K562 (cell line): ENCODE measurements around the gene RIPK4.

Source experiments
- BRCA1 ChIP-seq, 2 experiments: fragments of 450-650 bp in 1 of 2; sonication (generic) in 1 of 2; formaldehyde crosslinking in 1 of 2; IDR thresholded peaks; 2 replicates each; pipeline versions ENCODE4 v1.5.0 to v1.6.1; 2017 to 2020; ENCODE audit warnings: mild to moderate bottlenecking in 1 of 2, missing genetic modification reagents in 1 of 2
- CTCF ChIP-seq, 3 experiments: IDR thresholded peaks in 2 of 3; conservative IDR thresholded peaks in 1 of 3; 2 replicates each; pipeline ENCODE4 v1.5.1; 2011 to 2012; ENCODE audit warnings: low read length in 3 of 3, mild to moderate bottlenecking in 3 of 3, control low read depth in 2 of 3, improper control_type of control experiment in 1 of 3, inconsistent platforms in 1 of 3, low read depth in 1 of 3, mixed read lengths in 1 of 3, moderate library complexity in 1 of 3; ENCODE audit not compliant: insufficient read depth in 2 of 3
- EP300 ChIP-seq: IDR thresholded peaks from 2 replicates; pipeline ENCODE4 v1.6.1; 2012; ENCODE audit warnings: low read length, improper control_type of control experiment
- PHF20 ChIP-seq: fragments of 450-650 bp; IDR thresholded peaks from 2 replicates; pipeline ENCODE4 v1.6.1; 2018; ENCODE audit not compliant: partially characterized antibody
- TEAD4 ChIP-seq, 2 experiments: sonication (generic) in 1 of 2; formaldehyde crosslinking in 1 of 2; IDR thresholded peaks; 2 replicates each; pipeline versions ENCODE4 v1.6.1 to v1.8.0; 2012 to 2022; ENCODE audit warnings: borderline replicate concordance in 1 of 2, inconsistent platforms in 1 of 2, low read length in 1 of 2, mild to moderate bottlenecking in 1 of 2, missing genetic modification reagents in 1 of 2
- ZNF140 ChIP-seq: fragments of 250-450 bp; sonication (Bioruptor Pico); IDR thresholded peaks from 2 replicates; pipeline ENCODE4 v1.8.0; 2021; ENCODE audit warnings: moderate library complexity, mild to moderate bottlenecking, inconsistent platforms
- ZNF239 ChIP-seq: fragments of 250-450 bp; sonication (Bioruptor Pico); IDR thresholded peaks from 2 replicates; pipeline ENCODE4 v1.4.0; 2020; ENCODE audit warnings: mild to moderate bottlenecking
- ZNF263 ChIP-seq: sonication (generic); formaldehyde crosslinking; IDR thresholded peaks from 2 replicates; pipeline ENCODE4 v1.8.0; 2022; ENCODE audit warnings: mild to moderate bottlenecking, missing genetic modification reagents, borderline replicate concordance

- no peak for TF ChIP-seq ZNF140
- no peak for TF ChIP-seq CTCF (IDR thresholded peaks at IDR 0.05 in 2 of 3, conservative IDR thresholded peaks at IDR 0.05 in 1 of 3; ENCODE audit: insufficient read depth in 2 of 3, low read depth in 1 of 3, low read length in 3 of 3)
- no peak for TF ChIP-seq ZNF263 (CRISPR knock-in tag)
- no peak for TF ChIP-seq ZNF239 (CRISPR knock-in tag)
- TF ChIP-seq EP300, result no peak
- no peak for TF ChIP-seq TEAD4 (IDR thresholded peaks at IDR 0.05; ENCODE audit: low read length)
- TF ChIP-seq TEAD4 (CRISPR knock-in tag; IDR thresholded peaks at IDR 0.05; ENCODE audit: borderline replicate concordance), result no peak
- no peak for TF ChIP-seq BRCA1 (IDR thresholded peaks at IDR 0.05)
- TF ChIP-seq BRCA1 (CRISPR knock-in tag; IDR thresholded peaks at IDR 0.05), result no peak
- no peak for TF ChIP-seq PHF20
These were observed 55.3 kb downstream of the RIPK4 start for GRCh38 chr21:41711416-41712007.
